Endothelial cell of umbilical vein (primary cell): Measurements from ENCODE around the gene ORM2. TPM values are rescaled to one million over a fixed set of nuclear protein-coding genes. Genes with fewer than 3 reads are reported as not detected.

Source experiments
- BruUV-seq: library from RNA; stranded (reverse); fragments of 400-500 nt; replicated peaks from 2 replicates; lab custom pipeline; 2021; lab: Mats Ljungman, UMichigan
- CTCF ChIA-PET: fragments of 300-600, 350-600 bp; sonication (Branson Sonifier 250); formaldehyde crosslinking; loops from one replicate; lab custom pipeline; 2021; ENCODE audit warnings: antibody characterized with exemption, inconsistent platforms; lab: Charles Lee
- POLR2A ChIA-PET: fragments of 300-600, 350-600 bp; sonication (Branson Sonifier 250); formaldehyde crosslinking; loops from one replicate; lab custom pipeline; 2021; ENCODE audit warnings: antibody characterized with exemption, inconsistent platforms; lab: Charles Lee
- DNase-seq: peaks from one replicate; pipeline ENCODE4 v3.0.0-alpha.2; 2011; ENCODE audit warnings: low read depth, low spot score
- FAIRE-seq: peaks from 2 replicates; lab custom pipeline; 2011; peaks lifted over from hg19 to GRCh38; lab: Jason Lieb, UNC
- H2AFZ ChIP-seq: 2 replicates; pipeline ENCODE4 v1.6.0; 2012; ENCODE audit warnings: low read depth, low read length, control low read depth, inconsistent platforms
- H3K27ac ChIP-seq: 2 replicates; pipeline ENCODE4 v1.5.1; 2011; ENCODE audit warnings: low read depth, mild to moderate bottlenecking, control low read depth, low read length, moderate library complexity; ENCODE audit not compliant: insufficient read depth
- H3K27me3 ChIP-seq, 2 experiments: 2 replicates each; pipeline versions ENCODE4 v1.6.0 to v1.6.1; 2011; ENCODE audit warnings: low read length in 2 of 2, mixed read lengths in 1 of 2; ENCODE audit not compliant: control insufficient read depth in 2 of 2, insufficient read depth in 2 of 2
- H3K36me3 ChIP-seq, 2 experiments: 2 replicates in 1 of 2; 3 replicates in 1 of 2; pipeline ENCODE4 v1.5.1; 2011; ENCODE audit warnings: low read length in 2 of 2, mild to moderate bottlenecking in 1 of 2, moderate library complexity in 1 of 2; ENCODE audit not compliant: control insufficient read depth in 2 of 2, insufficient read depth in 2 of 2; ENCODE audit errors: extremely low read depth in 1 of 2
- H3K4me1 ChIP-seq: 3 replicates; pipeline ENCODE4 v1.5.1; 2011; ENCODE audit warnings: mild to moderate bottlenecking, low read length; ENCODE audit not compliant: control insufficient read depth, insufficient read depth; ENCODE audit errors: extremely low read depth
- H3K4me2 ChIP-seq: 2 replicates; pipeline ENCODE4 v1.6.1; 2011; ENCODE audit warnings: low read length, control low read depth, mixed read lengths; ENCODE audit not compliant: insufficient read depth
- H3K4me3 ChIP-seq, 3 experiments: fragments of 200-600 bp in 1 of 3; sonication (generic), shearing (Covaris generic) in 1 of 3; replicated peaks in 1 of 3; 2 replicates each; pipeline ENCODE4 v1.5.1; 2011 to 2016; ENCODE audit warnings: control low read depth in 3 of 3, low read length in 3 of 3, mild to moderate bottlenecking in 2 of 3, inconsistent platforms in 1 of 3, low read depth in 1 of 3, moderate library complexity in 1 of 3; ENCODE audit not compliant: insufficient read depth in 1 of 3
- H3K79me2 ChIP-seq: 2 replicates; pipeline ENCODE4 v1.6.0; 2012; ENCODE audit warnings: low read length, inconsistent platforms; ENCODE audit not compliant: control insufficient read depth, insufficient read depth
- H3K9ac ChIP-seq: replicated peaks from 2 replicates; pipeline ENCODE3; 2011; ENCODE audit warnings: low read length, control low read depth; ENCODE audit not compliant: insufficient read depth; ENCODE audit errors: extremely low read depth
- H3K9me1 ChIP-seq: replicated peaks from 3 replicates; pipeline ENCODE4 v1.6.0; 2011; ENCODE audit warnings: mild to moderate bottlenecking, low read length; ENCODE audit not compliant: control insufficient read depth, insufficient read depth; ENCODE audit errors: extremely low read depth
- H3K9me3 ChIP-seq: replicated peaks from 2 replicates; pipeline ENCODE4 v1.5.1; 2012; ENCODE audit warnings: low read length, inconsistent platforms; ENCODE audit not compliant: control insufficient read depth, insufficient read depth
- H4K20me1 ChIP-seq: replicated peaks from 2 replicates; pipeline ENCODE3; 2011; ENCODE audit warnings: mild to moderate bottlenecking, low read length; ENCODE audit not compliant: control insufficient read depth, insufficient read depth; ENCODE audit errors: extremely low read depth
- CTCF ChIP-seq, 2 donors: IDR thresholded peaks; 1 replicate in 1 of 2; 2 replicates in 1 of 2; pipeline ENCODE4 v1.5.1; 2011; ENCODE audit warnings: low read length in 2 of 2, mild to moderate bottlenecking in 2 of 2, moderate library complexity in 2 of 2, control low read depth in 1 of 2, inconsistent platforms in 1 of 2, low read depth in 1 of 2; ENCODE audit not compliant: insufficient read depth in 1 of 2; ENCODE audit errors: extremely low read depth in 1 of 2
- JUN ChIP-seq: IDR thresholded peaks from 2 replicates; pipeline ENCODE4 v1.6.1; 2011; ENCODE audit warnings: borderline replicate concordance, low read depth; ENCODE audit not compliant: insufficient read length, insufficient read depth
- MAX ChIP-seq: IDR thresholded peaks from 2 replicates; pipeline ENCODE4 v1.6.1; 2011; ENCODE audit not compliant: insufficient read depth, insufficient read length
- MYC ChIP-seq: IDR thresholded peaks from one replicate; pipeline ENCODE4 v1.6.1; 2011; ENCODE audit warnings: mild to moderate bottlenecking, low read depth, low read length
- POLR2A ChIP-seq: IDR thresholded peaks from 2 replicates; pipeline ENCODE4 v1.6.1; 2012; ENCODE audit warnings: low read depth, mild to moderate bottlenecking, control low read depth, low read length
- POLR2AphosphoS5 ChIP-seq: IDR thresholded peaks from 2 replicates; pipeline ENCODE4 v1.6.1; 2012; ENCODE audit warnings: low read depth, mild to moderate bottlenecking, control low read depth, low read length, moderate library complexity; ENCODE audit not compliant: insufficient read depth
- dilution Hi-C: fragments of 300-500 bp; cut with MboI; formaldehyde crosslinking; loops from one replicate; pipeline ENCODE4 v1.15.0; 2019; ENCODE audit warnings: low sequenced_read_pairs; ENCODE audit not compliant: extremely low pct_ligation_motif_present
- intact Hi-C: fragments of 100-400 bp; cut with micrococcal nuclease; formaldehyde crosslinking; loops from one replicate; pipeline ENCODE4 v1.10.0; 2022
- polyA plus RNA-seq, 4 experiments: library from polyadenylated mRNA; depleted of rRNA in 3 of 4; stranded (reverse) in 3 of 4; unstranded in 1 of 4; fragments of >200 nt; gene quantifications; 2 replicates each; pipeline versions ENCODE4 v1.2.1 to v1.2.3, GENCODE V29; 2011 to 2012; ENCODE audit warnings: missing spikeins in 1 of 4
- total RNA-seq: library from RNA; stranded (reverse); gene quantifications from 2 replicates; pipeline ENCODE4 v1.2.3, GENCODE V29; 2021

ORM2 gene
- total and polyA plus RNA-seq, 2 donors (not counting 3 experiments of a cell fraction or from before 2014, with no cell fraction given) = not detected

DNA sequence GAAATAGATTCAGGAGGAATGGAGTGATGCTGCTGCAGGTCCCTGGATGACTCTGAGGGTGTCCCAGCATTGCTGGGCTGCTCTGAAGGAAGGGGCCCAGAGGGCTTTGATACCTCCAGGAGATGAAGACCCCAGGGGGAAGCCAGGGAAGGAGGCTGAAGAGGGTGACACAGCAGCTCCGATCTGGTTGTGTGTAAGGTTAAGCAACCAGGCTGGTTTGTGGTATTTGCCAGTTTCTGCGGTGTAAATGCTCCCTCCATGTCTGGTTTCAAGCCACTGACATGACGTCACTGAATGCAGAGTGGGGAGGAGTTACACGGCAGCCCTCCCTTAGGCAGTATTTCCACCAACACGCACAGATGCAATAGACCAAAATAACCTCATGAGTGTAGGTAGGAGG is 46.7 kb upstream of the ORM2 start:
- Histone ChIP-seq H3K9ac (no peak overlapping the region), H3K4me1 (no peaks in the 10 kb centered on the region), H2AFZ (no peak overlapping the region), H3K27ac (no peak overlapping the region), H3K4me2 (no peak overlapping the region), H3K27me3 (no peaks in the 10 kb centered on the region), H3K79me2 (no peaks in the 10 kb centered on the region), H3K9me1 (no peaks in the 10 kb centered on the region), H4K20me1 (no peaks in the 10 kb centered on the region), H3K4me3 (no peak overlapping the region), H3K36me3 (peaks cover 0 to 2% of the 10 kb centered on the region in 2 experiments), H3K9me3 (no peaks in the 10 kb centered on the region)
- FAIRE-seq (no peak), DNase-seq (no peak)
- no TSS peak for BruUV-seq
- ChIA-PET POLR2A (no interaction called here), CTCF (interaction anchor here (1.3 to 1.4 kb wide), 2 partner anchors 175 to 200 kb away, joined by 4 to 7 read pairs; no protein-coding TSS in a partner anchor)
- dilution Hi-C loops = loop anchor here (25.0 kb wide), 1 partner anchor 196 kb away; the partner anchor contains the start of genes AMBP and KIF12
- intact Hi-C loops = no loop called here
- TF ChIP-seq MAX (no peak), MYC (no peak), JUN (no peak), POLR2AphosphoS5 (no peak), CTCF (IDR thresholded peaks at IDR 0.05; ENCODE audit: extremely low read depth in 1 of 2, insufficient read depth in 1 of 2, low read depth in 1 of 2, low read length in 2 of 2) (no peak), POLR2A (no peak)
